Esophagus squamous epithelium (tissue), 5 donors: ENCODE results near the gene KRT1. TPM values are rescaled to one million over a fixed set of nuclear protein-coding genes. Genes with fewer than 3 reads are reported as not detected.

ENCODE experiments used
- DNase-seq: peaks from one replicate; lab custom pipeline; 2025; lab: John Stamatoyannopoulos, UW
- H3K27ac ChIP-seq, 4 donors: fragments of 200-600 bp; sonication (generic); one replicate each; pipeline ENCODE4 v1.5.1; 2016 to 2019; ENCODE audit warnings: mild to moderate bottlenecking in 1 of 4
- H3K27me3 ChIP-seq, 4 donors: fragments of 200-600 bp; sonication (generic); 1 replicate in 3 of 4; 2 replicates in 1 of 4; pipeline versions ENCODE4 v1.5.1 to v1.6.0; 2017 to 2021; ENCODE audit warnings: antibody characterized with exemption in 1 of 4
- H3K36me3 ChIP-seq, 3 donors: fragments of 200-600 bp; sonication (generic); one replicate each; pipeline ENCODE4 v1.5.1; 2016 to 2019
- H3K4me1 ChIP-seq, 3 donors: fragments of 200-600 bp; sonication (generic); one replicate each; pipeline ENCODE4 v1.5.1; 2017 to 2019
- H3K4me3 ChIP-seq, 4 donors: fragments of 200-600 bp; sonication (generic); 1 replicate in 3 of 4; 2 replicates in 1 of 4; pipeline ENCODE4 v1.5.1; 2016 to 2019; ENCODE audit warnings: mild to moderate bottlenecking in 2 of 4, moderate library complexity in 1 of 4
- H3K9me3 ChIP-seq, 3 donors: fragments of 200-600 bp; sonication (generic); one replicate each; pipeline ENCODE4 v1.5.1; 2016 to 2019
- POLR2A ChIP-seq, 4 donors: fragments of 450-650 bp; IDR thresholded peaks; one replicate each; pipeline ENCODE4 v1.6.1; 2017; ENCODE audit warnings: antibody characterized with exemption in 4 of 4, mild to moderate bottlenecking in 4 of 4, moderate library complexity in 3 of 4
- WGBS, 2 donors: methylation state at CpG; one replicate each; pipeline ENCODE4 v1.1.5; 2018; 5-methylcytosine and 5-hydroxymethylcytosine counted together
- intact Hi-C: fragments of 100-400 bp; cut with DNase I; formaldehyde crosslinking; loops from one replicate; pipeline ENCODE4 v1.15.0; 2022
- total RNA-seq, 4 donors: library from RNA; depleted of rRNA; stranded (reverse); fragments of >200 nt; gene quantifications; one replicate each; pipeline ENCODE4 v1.1.0, GENCODE V29; 2016
- TF ChIP-seq, protein P1 (sequence below), 6 experiments: fragments of 450-650 bp in 4 of 6; fragments of 200-600 bp in 2 of 6; sonication (generic) in 2 of 6; IDR thresholded peaks; one replicate each; pipeline ENCODE4 v1.5.1; 2016 to 2019; ENCODE audit warnings: antibody characterized with exemption in 6 of 6, mild to moderate bottlenecking in 4 of 6, moderate library complexity in 4 of 6
- donor health status: DM: yes; HTN: yes; CAD: no.

Gene KRT1
- total RNA-seq, 4 donors from 2014 or later: 0.19 to 43.7 (median 2.4) TPM

DNA sequence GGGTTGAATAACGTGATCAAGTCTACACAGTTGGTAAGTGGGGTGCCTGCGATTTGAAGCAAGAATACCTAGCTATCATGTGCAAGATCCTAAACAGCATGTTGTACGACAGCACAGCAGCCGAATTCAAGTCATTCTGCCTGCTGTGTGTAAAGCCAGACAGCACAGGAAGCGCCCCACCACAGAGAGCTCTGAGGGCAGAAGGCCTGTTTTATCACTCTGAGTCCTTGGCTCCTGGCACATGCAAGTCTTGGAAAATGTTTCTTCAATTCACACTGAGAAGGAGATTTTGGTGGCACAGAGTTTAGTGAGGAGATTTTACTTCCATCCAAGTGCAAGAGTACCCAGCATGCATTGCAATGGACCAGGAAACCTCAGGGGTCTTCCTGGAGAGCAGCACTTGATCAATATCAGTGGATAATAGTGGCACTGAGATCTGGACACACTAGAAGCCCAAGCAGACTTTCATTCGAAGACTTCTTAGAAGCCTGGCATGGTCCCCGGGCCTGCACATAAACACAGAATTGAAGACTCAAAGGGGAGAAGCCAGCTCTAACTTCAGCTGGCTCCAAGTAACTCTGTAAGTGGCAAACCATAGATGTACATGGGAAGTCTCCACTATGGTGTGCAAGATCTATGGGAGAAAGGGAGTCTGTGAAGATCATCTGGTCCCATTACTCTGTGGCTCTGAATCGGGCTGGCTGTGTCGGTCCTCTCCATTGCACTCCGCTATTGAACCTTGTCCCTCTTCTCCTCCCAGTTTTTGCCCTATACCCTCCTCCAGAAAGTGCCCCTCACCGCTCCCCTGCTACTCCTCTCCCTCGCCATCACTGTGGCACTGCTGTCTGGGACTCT, 1.5 kb upstream of the KRT1 start:
- H3K27ac ChIP-seq: peak overlapping the region in 1 of 4 donors; percentile 36
- intact Hi-C loops: no loop called here
- no peaks in the 10 kb centered on the region for H3K9me3 ChIP-seq
- H3K4me1 ChIP-seq: peaks cover 3 to 44% (median 5%) of the 10 kb centered on the region in 3 donors
- H3K4me3 ChIP-seq: no peak overlapping the region
- no peak for TF ChIP-seq POLR2A (IDR thresholded peaks at IDR 0.05)
- TF ChIP-seq, protein P1, sequence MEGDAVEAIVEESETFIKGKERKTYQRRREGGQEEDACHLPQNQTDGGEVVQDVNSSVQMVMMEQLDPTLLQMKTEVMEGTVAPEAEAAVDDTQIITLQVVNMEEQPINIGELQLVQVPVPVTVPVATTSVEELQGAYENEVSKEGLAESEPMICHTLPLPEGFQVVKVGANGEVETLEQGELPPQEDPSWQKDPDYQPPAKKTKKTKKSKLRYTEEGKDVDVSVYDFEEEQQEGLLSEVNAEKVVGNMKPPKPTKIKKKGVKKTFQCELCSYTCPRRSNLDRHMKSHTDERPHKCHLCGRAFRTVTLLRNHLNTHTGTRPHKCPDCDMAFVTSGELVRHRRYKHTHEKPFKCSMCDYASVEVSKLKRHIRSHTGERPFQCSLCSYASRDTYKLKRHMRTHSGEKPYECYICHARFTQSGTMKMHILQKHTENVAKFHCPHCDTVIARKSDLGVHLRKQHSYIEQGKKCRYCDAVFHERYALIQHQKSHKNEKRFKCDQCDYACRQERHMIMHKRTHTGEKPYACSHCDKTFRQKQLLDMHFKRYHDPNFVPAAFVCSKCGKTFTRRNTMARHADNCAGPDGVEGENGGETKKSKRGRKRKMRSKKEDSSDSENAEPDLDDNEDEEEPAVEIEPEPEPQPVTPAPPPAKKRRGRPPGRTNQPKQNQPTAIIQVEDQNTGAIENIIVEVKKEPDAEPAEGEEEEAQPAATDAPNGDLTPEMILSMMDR (IDR thresholded peaks at IDR 0.05): no peak
- no peaks in the 10 kb centered on the region for H3K36me3 ChIP-seq
- WGBS, 2 donors: 64 to 77% methylated on average over 10 to 12 of the region's 12 CpGs
- peaks cover 0 to 38% (median 0%) of the 10 kb centered on the region in 4 donors for H3K27me3 ChIP-seq
- DNase-seq: no peak

DNA sequence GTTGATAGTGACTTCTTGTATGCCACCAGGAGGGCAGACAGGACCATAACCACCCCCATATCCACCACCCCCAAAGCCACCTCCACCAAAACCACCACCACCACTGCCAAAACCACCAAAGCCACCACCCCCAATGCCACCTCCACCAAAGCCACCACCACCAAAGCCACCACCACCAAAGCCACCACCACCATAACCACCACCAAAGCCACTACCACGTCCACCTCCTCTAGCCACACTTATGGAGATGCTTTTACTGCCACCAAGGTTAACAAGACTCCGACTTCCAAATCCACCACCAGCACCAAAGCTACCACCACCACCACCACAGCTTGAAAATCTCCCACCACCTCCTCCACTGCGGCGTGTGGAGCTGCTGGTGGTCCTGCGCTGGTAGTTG, 332 bp downstream of the KRT1 start:
- H3K4me3 ChIP-seq: no peak overlapping the region
- no peaks in the 10 kb centered on the region for H3K36me3 ChIP-seq
- no peak overlapping the region for H3K27ac ChIP-seq
- peaks cover 3 to 31% (median 5%) of the 10 kb centered on the region in 3 donors for H3K4me1 ChIP-seq
- 80 to 86% methylated on average over 3 to 5 of the region's 5 CpGs for WGBS, 2 donors
- intact Hi-C loops: no loop called here
- peaks cover 0 to 34% (median 0%) of the 10 kb centered on the region in 4 donors for H3K27me3 ChIP-seq
- H3K9me3 ChIP-seq: no peaks in the 10 kb centered on the region
- DNase-seq: no peak
- TF ChIP-seq POLR2A (IDR thresholded peaks at IDR 0.05): no peak
- TF ChIP-seq, protein P1 (IDR thresholded peaks at IDR 0.05): no peak

DNA sequence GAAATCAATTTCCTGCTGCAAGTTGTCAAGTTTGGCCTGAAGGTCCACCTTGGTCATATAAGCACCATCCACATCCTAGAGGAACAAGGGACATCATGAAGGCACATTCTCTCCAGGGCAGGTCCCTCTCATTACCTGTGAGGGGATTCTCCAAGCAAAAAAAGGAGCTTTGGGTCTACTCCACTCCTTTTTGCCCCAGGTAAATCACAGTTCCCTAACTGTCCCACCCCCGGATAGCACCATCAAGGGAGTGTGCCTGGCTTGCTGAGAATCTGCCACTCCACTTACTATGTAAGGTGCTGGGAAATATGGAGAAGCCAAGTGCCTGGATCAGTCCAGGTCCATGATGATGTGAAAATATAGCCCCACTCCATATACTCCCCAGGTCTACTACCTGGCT, 2.5 kb downstream of the KRT1 start:
- 82% methylated on average over 1 of the region's 1 CpG; no CpG with 5 or more reads in 1 of the 2 donors for WGBS, 2 donors
- no peak for DNase-seq

DNA sequence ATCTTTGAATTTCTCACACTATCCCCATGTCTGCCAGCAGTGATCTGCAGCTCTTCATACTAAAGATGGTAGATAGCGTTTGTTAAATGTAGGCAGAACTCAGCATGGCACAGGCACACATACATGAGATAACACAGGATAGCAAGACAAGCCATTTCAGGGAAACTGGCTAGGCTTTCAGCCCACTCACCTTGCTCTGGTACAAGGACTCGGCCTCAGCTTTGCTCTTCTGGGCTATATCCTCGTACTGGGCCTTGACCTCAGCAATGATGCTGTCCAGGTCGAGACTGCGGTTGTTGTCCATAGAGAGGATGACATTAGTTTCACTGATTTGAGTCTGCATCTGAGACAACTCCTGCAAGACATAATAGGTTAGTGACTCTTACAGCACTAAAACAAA, 3.1 kb downstream of the KRT1 start:
- no peak for DNase-seq
- Histone ChIP-seq H3K9me3 (no peaks in the 10 kb centered on the region), H3K27me3 (peaks cover 0 to 28% (median 0%) of the 10 kb centered on the region in 4 donors), H3K36me3 (no peaks in the 10 kb centered on the region), H3K4me1 (peaks cover 0 to 6% (median 3%) of the 10 kb centered on the region in 3 donors), H3K4me3 (no peak overlapping the region), H3K27ac (no peak overlapping the region)
- intact Hi-C loops: no loop called here
- WGBS, 2 donors: 75 to 80% methylated on average over 5 of the region's 5 CpGs
- no peak for TF ChIP-seq POLR2A (IDR thresholded peaks at IDR 0.05)
- TF ChIP-seq, protein P1 (IDR thresholded peaks at IDR 0.05): no peak

More for the DNA sequence above, 2.5 kb downstream of the KRT1 start:
- H3K36me3 ChIP-seq: no peaks in the 10 kb centered on the region
- intact Hi-C loops: no loop called here
- H3K9me3 ChIP-seq: no peaks in the 10 kb centered on the region
- no peak overlapping the region for H3K4me3 ChIP-seq
- peaks cover 0 to 28% (median 0%) of the 10 kb centered on the region in 4 donors for H3K27me3 ChIP-seq
- H3K27ac ChIP-seq: no peak overlapping the region
- TF ChIP-seq, protein P1 (IDR thresholded peaks at IDR 0.05): no peak
- TF ChIP-seq POLR2A (IDR thresholded peaks at IDR 0.05): no peak
- peaks cover 0 to 11% (median 3%) of the 10 kb centered on the region in 3 donors for H3K4me1 ChIP-seq

DNA sequence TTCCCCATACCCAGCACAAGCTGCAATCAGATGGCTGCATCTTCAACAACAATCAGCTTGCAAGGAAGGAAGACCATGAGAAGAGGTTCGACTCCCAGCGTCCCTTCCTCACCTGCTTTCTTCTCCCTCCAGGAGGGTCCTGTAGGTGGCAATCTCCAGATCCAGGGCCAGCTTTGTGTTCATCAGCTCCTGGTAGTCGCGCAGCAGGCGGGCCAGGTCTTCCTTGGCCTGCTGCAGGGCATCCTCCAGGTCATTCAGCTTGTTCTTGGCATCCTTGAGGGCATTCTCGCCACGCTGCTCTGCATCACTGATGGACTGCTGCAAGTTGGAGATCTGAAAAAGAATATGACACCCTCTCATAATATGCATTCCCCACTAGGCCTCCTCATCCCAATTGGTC, 4.0 kb downstream of the KRT1 start:
- intact Hi-C loops: no loop called here
- Histone ChIP-seq H3K36me3 (no peaks in the 10 kb centered on the region), H3K27me3 (peaks cover 0 to 28% (median 0%) of the 10 kb centered on the region in 4 donors), H3K9me3 (no peaks in the 10 kb centered on the region), H3K4me3 (no peak overlapping the region), H3K4me1 (no peaks in the 10 kb centered on the region), H3K27ac (no peak overlapping the region)
- DNase-seq: no peak
- WGBS, 2 donors: 89 to 91% methylated on average over 3 to 5 of the region's 7 CpGs
- TF ChIP-seq, protein P1 (IDR thresholded peaks at IDR 0.05): no peak
- TF ChIP-seq POLR2A (IDR thresholded peaks at IDR 0.05): no peak
